Body of pancreas (tissue), 4 donors: Measurements from ENCODE around the gene MRPS5. TPM values are rescaled to one million over a fixed set of nuclear protein-coding genes. Genes with fewer than 3 reads are reported as not detected.

Source experiments
- ATAC-seq: fragments of 150-250 bp; one replicate; pipeline ENCODE4 v1.9.1; 2016
- DNase-seq, 4 donors: peaks; one replicate each; pipeline ENCODE4 v3.0.0-alpha.2; 2019
- H3K27ac ChIP-seq, 4 donors: fragments of 200-600 bp; sonication (generic); 1 replicate in 3 of 4; 2 replicates in 1 of 4; pipeline versions ENCODE4 v1.5.1 to v1.6.1; 2016 to 2019; ENCODE audit warnings: mild to moderate bottlenecking in 1 of 4, mixed read lengths in 1 of 4, moderate library complexity in 1 of 4
- H3K27me3 ChIP-seq, 2 donors: fragments of 200-600 bp; sonication (generic); one replicate each; pipeline ENCODE4 v1.6.0; 2016; ENCODE audit warnings: mild to moderate bottlenecking in 1 of 2
- H3K36me3 ChIP-seq, 2 donors: fragments of 200-600 bp; sonication (generic); replicated peaks in 1 of 2; 2 replicates each; pipeline ENCODE4 v1.5.1; 2016; ENCODE audit warnings: low read depth in 2 of 2; ENCODE audit not compliant: insufficient read depth in 1 of 2
- H3K4me1 ChIP-seq: fragments of 200-600 bp; sonication (generic); one replicate; pipeline ENCODE4 v1.6.0; 2016
- H3K4me3 ChIP-seq, 2 donors: fragments of 200-600 bp; sonication (generic); 1 replicate in 1 of 2; 2 replicates in 1 of 2; pipeline ENCODE4 v1.5.1; 2016 to 2019
- H3K9me3 ChIP-seq, 3 donors: fragments of 200-600 bp; sonication (generic); 1 replicate in 2 of 3; 2 replicates in 1 of 3; pipeline ENCODE4 v1.5.1; 2016
- CTCF ChIP-seq, 7 experiments: fragments of 450-650 bp in 4 of 7; fragments of 200-600 bp in 3 of 7; sonication (generic) in 3 of 7; IDR thresholded peaks; one replicate each; pipeline ENCODE4 v1.5.1; 2016 to 2019; ENCODE audit warnings: antibody characterized with exemption in 7 of 7
- POLR2A ChIP-seq, 3 donors: fragments of 450-650 bp; IDR thresholded peaks; one replicate each; pipeline ENCODE4 v1.6.1; 2016; ENCODE audit warnings: antibody characterized with exemption in 3 of 3, mild to moderate bottlenecking in 2 of 3
- WGBS, 2 donors: methylation state at CpG; one replicate each; pipeline ENCODE4 v1.1.5; 2017; 5-methylcytosine and 5-hydroxymethylcytosine counted together
- intact Hi-C: fragments of 100-400 bp; cut with DNase I; formaldehyde crosslinking; loops from one replicate; pipeline ENCODE4 v1.15.1; 2023
- total RNA-seq, 2 donors: library from RNA; depleted of rRNA; stranded (reverse); fragments of >200 nt; gene quantifications; one replicate each; pipeline ENCODE4 v1.1.0, GENCODE V29; 2016

Gene MRPS5
- total RNA-seq, 2 donors from 2014 or later = 31.6 to 46.1 TPM

- Histone ChIP-seq H3K27ac (no peak overlapping the region), H3K36me3 (no peaks in the 10 kb centered on the region), H3K27me3 (no peaks in the 10 kb centered on the region), H3K9me3 (no peaks in the 10 kb centered on the region), H3K4me1 (no peaks in the 10 kb centered on the region), H3K4me3 (no peak overlapping the region)
- intact Hi-C loops = no loop called here
- ATAC-seq (no peak), DNase-seq (no peak)
- whole genome bisulfite sequencing, 2 donors = 54 to 63% methylated on average over 6 to 7 of the region's 7 CpGs
- TF ChIP-seq CTCF (IDR thresholded peaks at IDR 0.05) (no peak), POLR2A (IDR thresholded peaks at IDR 0.05) (no peak)
Measured at GRCh38 chr2:95050385-95051300, 71.0 kb downstream of the MRPS5 start.

- no peak for ATAC-seq
- 54 to 79% methylated on average over 3 to 6 of the region's 6 CpGs for WGBS, 2 donors
- no peaks in the 10 kb centered on the region for H3K4me1 ChIP-seq
Measured at GRCh38 chr2:95049961-95050360, 71.6 kb downstream of the MRPS5 start.

DNA sequence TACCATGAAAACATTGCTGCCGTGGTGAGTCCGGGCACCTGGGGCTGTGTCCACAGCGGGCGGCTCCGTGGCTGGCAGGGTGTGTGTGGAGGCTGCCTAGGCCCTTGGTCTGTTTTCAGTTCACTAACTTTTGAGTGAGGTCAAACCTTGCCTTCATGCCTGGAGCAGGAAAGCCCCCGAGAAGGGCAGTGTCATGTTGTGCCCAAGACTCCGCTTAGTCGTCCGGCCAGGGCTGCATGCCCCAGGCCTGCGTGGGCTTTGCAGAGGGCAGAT lies 72.0 kb downstream of the MRPS5 start:
- no peak overlapping the region for H3K4me3 ChIP-seq
- H3K36me3 ChIP-seq = no peaks in the 10 kb centered on the region
- TF ChIP-seq POLR2A (IDR thresholded peaks at IDR 0.05) (no peak), CTCF (IDR thresholded peaks at IDR 0.05) (no peak)
- no peaks in the 10 kb centered on the region for H3K27me3 ChIP-seq
- DNase-seq (no peak), ATAC-seq (no peak)
- no peaks in the 10 kb centered on the region for H3K4me1 ChIP-seq
- 78% methylated on average over 10 of the region's 10 CpGs; no CpG with 5 or more reads in 1 of the 2 donors for WGBS, 2 donors
- H3K9me3 ChIP-seq = no peaks in the 10 kb centered on the region
- no peak overlapping the region for H3K27ac ChIP-seq
- intact Hi-C loops = no loop called here

More at GRCh38 chr2:95049961-95050360, 71.6 kb downstream of the MRPS5 start:
- H3K27ac ChIP-seq = no peak overlapping the region
- TF ChIP-seq CTCF (IDR thresholded peaks at IDR 0.05) (no peak), POLR2A (IDR thresholded peaks at IDR 0.05) (no peak)
- no peak overlapping the region for H3K4me3 ChIP-seq
- no peaks in the 10 kb centered on the region for H3K9me3 ChIP-seq
- no peak for DNase-seq
- intact Hi-C loops = no loop called here
- no peaks in the 10 kb centered on the region for H3K36me3 ChIP-seq
- H3K27me3 ChIP-seq = no peaks in the 10 kb centered on the region

DNA sequence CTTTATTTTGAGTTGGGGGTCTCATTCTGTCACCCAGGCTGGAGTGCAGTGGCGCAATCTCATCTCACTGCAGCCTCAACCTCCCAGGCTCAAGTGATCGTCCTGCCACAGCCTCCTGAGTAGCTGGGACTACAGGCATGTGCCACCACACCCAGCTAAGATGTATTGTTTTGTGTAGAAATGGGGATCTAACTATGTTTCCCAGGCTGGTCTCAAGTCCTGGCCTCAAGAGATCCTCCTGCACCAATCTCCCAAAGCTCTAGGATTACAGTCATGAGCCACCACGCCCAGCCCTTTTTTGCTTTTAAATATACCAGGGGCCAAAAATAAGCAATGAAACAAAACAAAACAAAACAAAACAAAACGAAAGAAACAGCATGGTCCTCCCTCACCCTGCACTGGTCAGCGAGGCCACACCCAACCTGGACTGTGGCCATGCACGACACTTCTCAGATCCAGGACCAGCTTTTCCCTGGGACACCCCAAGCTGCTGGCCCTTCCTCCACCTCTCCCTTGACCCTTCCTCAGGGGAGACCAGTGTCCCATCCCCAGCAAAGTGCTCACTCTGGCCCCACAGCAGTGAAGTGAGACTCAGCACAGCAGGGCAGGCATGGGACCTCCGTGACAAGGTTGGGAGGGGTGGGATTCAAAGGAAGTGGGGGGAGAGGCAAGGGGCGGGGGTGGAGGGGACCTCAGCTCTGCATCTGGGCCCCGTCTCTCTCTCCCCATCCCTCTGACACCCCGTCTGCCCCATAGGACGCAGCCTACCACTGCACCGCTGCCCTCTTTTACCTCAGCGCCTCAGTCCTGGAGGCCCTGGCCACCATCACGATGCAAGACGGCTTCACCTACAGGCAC lies 72.6 kb downstream of the MRPS5 start:
- no peak overlapping the region for H3K27ac ChIP-seq
- DNase-seq (no peak), ATAC-seq (no peak)
- intact Hi-C loops = no loop called here
- no peaks in the 10 kb centered on the region for H3K9me3 ChIP-seq
- TF ChIP-seq CTCF (IDR thresholded peaks at IDR 0.05) (no peak), POLR2A (IDR thresholded peaks at IDR 0.05) (no peak)
- H3K36me3 ChIP-seq = no peaks in the 10 kb centered on the region
- no peaks in the 10 kb centered on the region for H3K4me1 ChIP-seq
- no peak overlapping the region for H3K4me3 ChIP-seq
- no peaks in the 10 kb centered on the region for H3K27me3 ChIP-seq
- 58 to 72% methylated on average over 14 to 15 of the region's 15 CpGs for WGBS, 2 donors
